ENCODE data around the gene SLC25A21. TPM values are rescaled to one million over a fixed set of nuclear protein-coding genes. Genes with fewer than 3 reads are reported as not detected.
"Not testable (repeated sequence)": the region's sequence is repeated elsewhere in the genome, so short reads cannot be mapped to it uniquely, and the experiment has no call there.

SLC25A21 gene
- total RNA-seq, 1 donor from 2014 or later, result 0.89 TPM

DNA sequence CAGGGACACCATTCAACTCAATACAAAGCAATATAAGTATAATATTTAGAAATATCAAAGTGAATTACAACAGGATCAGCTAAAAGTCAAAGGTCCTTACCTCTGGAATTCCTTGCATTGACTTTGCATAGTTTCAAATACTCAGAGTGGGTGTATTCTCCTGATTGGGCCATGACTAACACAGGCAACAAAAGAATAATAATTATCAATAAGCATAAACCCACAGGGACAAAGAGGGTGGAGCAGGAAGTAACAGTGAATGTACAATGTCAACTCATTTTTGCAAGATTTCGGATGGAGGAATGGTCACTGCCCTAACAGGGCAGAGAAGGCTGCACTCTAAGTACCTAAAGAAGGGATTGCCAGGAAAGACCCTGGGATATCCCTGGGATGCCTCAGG, 303.3 kb downstream of the SLC25A21 start:
- DNase-seq (ENCODE audit: low read depth), result no peak

GRCh38 chr14:36866867-36867266, 305.5 kb downstream of the SLC25A21 start:
- DNase-seq (ENCODE audit: low read depth), result no peak

GRCh38 chr14:36863271-36863670, 309.1 kb downstream of the SLC25A21 start:
- DNase-seq (ENCODE audit: low read depth), result no peak

DNA sequence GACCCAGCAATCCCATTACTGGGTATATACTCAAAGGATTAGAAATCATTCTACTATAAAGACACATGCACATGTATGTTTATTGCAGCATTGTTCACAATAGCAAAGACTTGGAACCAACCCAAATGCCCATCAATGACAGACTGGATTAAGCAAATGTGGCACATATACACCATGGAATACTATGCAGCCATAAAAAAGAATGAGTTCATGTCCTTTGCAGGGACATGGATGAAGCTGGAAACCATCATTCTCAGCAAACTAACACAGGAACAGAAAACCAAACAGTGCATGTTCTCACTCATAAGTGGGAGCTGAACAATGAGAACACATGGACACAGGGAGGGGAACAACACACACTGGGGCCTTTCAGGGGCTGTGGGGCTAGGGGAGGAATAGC, 310.2 kb downstream of the SLC25A21 start:
- DNase-seq (ENCODE audit: low read depth), result not testable (repeated sequence)

GRCh38 chr14:36860831-36861230, 311.6 kb downstream of the SLC25A21 start:
- DNase-seq (ENCODE audit: low read depth), result no peak

- DNase-seq (ENCODE audit: low read depth), result no peak
These were observed 313.3 kb downstream of the SLC25A21 start for GRCh38 chr14:36859119-36859518.

DNA sequence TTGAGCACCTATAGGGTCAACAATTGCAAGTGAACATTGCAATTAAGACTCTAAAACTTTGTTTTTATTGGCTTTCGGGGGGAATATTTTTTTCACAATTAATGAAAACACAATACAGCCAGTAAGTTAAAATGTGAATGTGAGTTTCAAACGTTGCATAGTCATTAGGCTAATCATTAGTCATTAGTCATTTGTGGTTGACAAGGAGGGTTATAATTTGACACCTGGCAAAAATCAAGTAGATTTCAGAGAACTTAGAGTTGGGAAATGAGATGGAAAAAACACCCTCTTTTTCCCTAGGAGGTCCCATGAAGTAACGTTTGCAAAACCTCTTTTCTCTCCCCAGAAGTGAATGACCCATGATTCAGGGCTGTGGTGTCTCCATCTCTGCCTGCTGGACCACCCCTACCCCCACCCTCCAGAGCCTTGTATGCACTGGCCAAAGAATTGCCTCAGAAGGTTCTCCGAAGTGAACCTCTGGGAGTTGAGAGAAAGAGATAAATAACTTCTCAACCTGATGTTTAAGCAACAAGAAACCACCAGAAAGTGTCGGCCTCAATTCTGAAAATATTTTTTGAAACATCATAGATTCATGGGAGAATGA, 314.5 kb downstream of the SLC25A21 start:
- peak; percentile 50 for DNase-seq (ENCODE audit: low read depth)

- no peak for DNase-seq (ENCODE audit: low read depth)
These were observed 315.3 kb downstream of the SLC25A21 start for GRCh38 chr14:36857136-36857535.

GRCh38 chr14:36856095-36856878, 316.1 kb downstream of the SLC25A21 start:
- no peak for DNase-seq (ENCODE audit: low read depth)

- DNase-seq (ENCODE audit: low read depth), result no peak
These were observed 317.0 kb downstream of the SLC25A21 start for GRCh38 chr14:36855396-36855795.

- DNase-seq (ENCODE audit: low read depth), result peak; percentile 55
These were observed 319.3 kb downstream of the SLC25A21 start for GRCh38 chr14:36852981-36853691.

GRCh38 chr14:36848213-36848612, 324.2 kb downstream of the SLC25A21 start:
- DNase-seq (ENCODE audit: low read depth), result no peak

DNA sequence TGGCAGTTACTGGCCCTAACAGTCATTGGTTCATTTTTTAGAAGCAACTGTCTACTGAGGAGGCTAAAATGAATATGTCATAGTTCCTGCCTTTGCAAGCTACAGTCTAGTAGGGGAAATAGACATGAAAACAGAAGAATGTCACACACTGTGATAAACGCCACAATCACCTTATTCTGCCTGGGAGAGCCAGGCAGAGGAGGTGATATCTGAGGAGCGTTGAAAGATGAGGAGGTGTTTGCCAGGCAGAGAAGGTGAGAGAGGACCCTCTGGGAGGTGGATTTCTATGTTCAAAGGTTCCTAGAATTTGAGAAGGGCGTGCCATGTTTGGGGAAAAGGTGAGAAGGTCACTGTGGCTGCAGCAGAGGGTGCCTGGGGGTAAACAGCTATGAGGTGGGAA, 325.0 kb downstream of the SLC25A21 start:
- no peak for DNase-seq (ENCODE audit: low read depth)

- DNase-seq (ENCODE audit: low read depth), result no peak
These were observed 326.9 kb downstream of the SLC25A21 start for GRCh38 chr14:36845356-36846012.

DNA sequence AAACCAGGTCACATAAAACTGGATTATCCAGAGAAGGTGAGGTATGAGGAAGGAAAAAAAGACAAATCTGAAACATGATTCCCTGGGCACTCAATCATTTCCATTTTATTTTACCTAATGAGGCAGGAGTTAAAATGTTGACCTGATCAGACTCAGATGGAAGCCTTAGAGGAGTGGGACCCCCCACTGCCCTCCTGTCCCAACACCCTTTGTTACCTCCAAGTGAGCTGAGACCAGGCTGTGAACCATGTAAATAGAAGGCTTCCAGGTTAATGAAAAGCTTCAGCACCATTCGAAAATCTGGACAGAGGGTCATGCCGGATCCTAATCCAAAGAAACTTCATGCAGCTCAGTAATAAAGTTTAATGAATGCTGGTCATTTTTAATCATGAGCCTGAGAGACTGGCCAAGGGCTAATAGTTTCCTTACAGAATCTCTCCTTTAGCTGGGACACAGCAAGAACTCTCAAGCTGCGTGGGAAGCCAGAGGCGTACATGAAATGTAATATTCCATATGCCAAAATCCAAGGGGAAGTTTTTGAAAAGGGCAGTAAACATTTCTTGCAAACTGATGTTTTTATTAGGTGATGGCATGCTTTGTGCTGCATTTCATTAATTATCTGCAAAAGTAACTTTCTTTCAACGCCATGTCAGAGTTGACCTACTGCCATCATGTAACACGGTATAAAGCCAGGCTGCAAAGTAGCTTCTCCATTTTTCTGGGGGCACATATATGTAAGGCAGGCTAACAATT, 327.8 kb downstream of the SLC25A21 start:
- DNase-seq (ENCODE audit: low read depth), result no peak

DNA sequence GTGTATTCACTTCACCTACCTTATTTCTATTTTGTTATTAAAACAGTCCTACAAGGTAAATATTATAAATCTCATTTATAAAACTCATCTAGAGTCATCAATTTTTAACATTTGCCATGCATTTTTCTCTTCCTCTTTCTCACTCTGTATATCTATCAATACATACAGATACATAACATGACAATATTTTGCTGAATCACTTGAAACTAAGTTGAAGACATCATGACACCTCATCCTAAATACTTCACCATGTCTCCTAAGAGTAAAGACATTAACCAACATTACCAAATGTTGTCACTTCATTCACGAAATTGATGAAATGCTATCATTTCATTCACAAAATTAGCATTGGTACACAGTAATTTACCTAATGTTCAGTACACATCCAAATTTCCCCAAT, 329.0 kb downstream of the SLC25A21 start:
- DNase-seq (ENCODE audit: low read depth), result no peak

DNA sequence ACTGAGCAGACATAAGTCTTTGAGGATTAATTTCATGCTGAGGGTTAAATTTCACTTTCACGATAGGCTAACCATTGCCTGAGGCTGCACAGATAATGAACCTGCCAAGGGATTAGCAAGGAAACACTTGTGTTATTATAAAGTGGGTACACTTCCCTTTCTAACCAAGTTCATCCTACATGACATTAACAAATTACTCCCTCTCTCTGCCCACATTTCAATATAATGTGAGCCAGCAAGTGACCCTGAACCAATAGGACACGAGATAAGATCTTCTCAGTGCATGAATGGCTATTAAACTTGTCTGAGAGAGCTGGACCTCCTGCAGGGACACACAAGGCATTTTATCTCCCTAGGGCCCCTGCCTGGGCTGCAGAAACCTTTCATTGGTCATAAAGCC, 337.3 kb downstream of the SLC25A21 start:
- DNase-seq (ENCODE audit: low read depth), result no peak

DNA sequence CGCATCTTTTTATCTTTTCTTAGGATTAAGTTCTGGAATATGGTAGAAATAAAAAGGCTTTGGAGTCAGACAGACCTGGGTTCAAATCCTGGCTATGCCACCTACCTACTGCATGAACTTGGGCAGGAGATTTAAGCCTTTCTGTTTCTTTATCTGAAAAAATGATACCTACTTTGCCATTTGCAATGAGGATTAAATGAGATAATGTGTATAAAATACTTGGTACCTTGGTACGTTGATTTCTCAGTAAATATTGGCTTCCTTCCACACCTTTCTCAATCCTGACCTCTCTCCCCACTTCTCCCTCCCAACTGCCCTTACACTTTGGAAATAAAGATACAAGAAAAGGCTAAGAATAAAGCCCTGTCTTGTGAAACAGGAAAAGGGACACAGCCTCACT, 338.1 kb downstream of the SLC25A21 start:
- no peak for DNase-seq (ENCODE audit: low read depth)

GRCh38 chr14:36829547-36829946, 342.9 kb downstream of the SLC25A21 start:
- DNase-seq (ENCODE audit: low read depth), result no peak

- peak; percentile 6 for DNase-seq (ENCODE audit: low read depth)
These were observed 344.5 kb downstream of the SLC25A21 start for GRCh38 chr14:36827861-36828260.

- no peak for DNase-seq (ENCODE audit: low read depth)
These were observed 345.8 kb downstream of the SLC25A21 start for GRCh38 chr14:36826614-36827013.

DNA sequence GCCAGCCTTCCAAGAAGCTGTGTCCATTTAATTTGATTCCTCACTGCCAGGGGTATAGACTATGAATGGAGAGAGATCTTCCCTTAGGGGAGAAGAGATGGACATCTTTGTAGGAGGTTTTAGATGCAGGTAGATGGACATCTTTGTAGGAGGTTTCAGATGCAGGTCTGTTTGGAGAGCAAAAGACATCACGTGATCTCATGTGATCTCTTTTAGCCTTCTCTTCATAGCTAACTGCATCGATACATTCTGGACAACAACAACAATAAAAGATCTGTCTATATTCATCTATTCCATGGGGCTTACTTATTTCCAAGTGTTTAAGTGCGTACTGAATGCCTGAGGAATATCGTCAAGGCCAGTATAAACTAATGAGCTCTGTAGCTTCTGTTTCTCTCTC, 347.6 kb downstream of the SLC25A21 start:
- DNase-seq (ENCODE audit: low read depth), result no peak
